GM23338 (cell line): ENCODE measurements around the gene SACS. TPM values are rescaled to one million over a fixed set of nuclear protein-coding genes. Genes with fewer than 3 reads are reported as not detected.

ENCODE experiments used
- EZH2 ChIP-seq: fragments of 200-600 bp; sonication (generic); IDR thresholded peaks from one replicate; pipeline ENCODE4 v1.8.0; 2017; ENCODE audit warnings: antibody characterized with exemption, mild to moderate bottlenecking, low read depth; ENCODE audit not compliant: unreplicated experiment
- POLR2AphosphoS5 ChIP-seq: IDR thresholded peaks from 2 replicates; pipeline ENCODE4 v1.6.1; 2016; ENCODE audit warnings: antibody characterized with exemption, low read depth
- STAT1 ChIP-seq: IDR thresholded peaks from one replicate; pipeline ENCODE4 v1.6.1; 2016; ENCODE audit warnings: antibody characterized with exemption; ENCODE audit not compliant: unreplicated experiment
- ZNF331 ChIP-seq: fragments of 250-450 bp; sonication (Bioruptor Pico); IDR thresholded peaks from 2 replicates; pipeline ENCODE4 v1.5.0; 2020; ENCODE audit warnings: low read depth, mild to moderate bottlenecking, moderate library complexity
- polyA plus RNA-seq: library from polyadenylated mRNA; unstranded; fragments of >200 nt; fragmentation: Nextera tagmentation; extraction: Ambion mirVana; gene quantifications from 2 replicates; pipeline ENCODE4 v1.2.1, GENCODE V29; 2016
- total RNA-seq: library from RNA; depleted of rRNA; stranded (reverse); fragments of >200 nt; shearing (Covaris generic); gene quantifications from 2 replicates; pipeline ENCODE4 v1.2.3, GENCODE V29; 2014
- TF ChIP-seq, protein P1 (sequence below): fragments of 250-450 bp; sonication (Bioruptor Pico); IDR thresholded peaks from 2 replicates; pipeline ENCODE4 v1.5.0; 2020; ENCODE audit warnings: mild to moderate bottlenecking, moderate library complexity
- TF ChIP-seq, protein P2 (sequence below): IDR thresholded peaks from one replicate; pipeline ENCODE4 v1.6.1; 2018; ENCODE audit warnings: antibody characterized with exemption; ENCODE audit not compliant: unreplicated experiment

The SACS gene
- total and polyA plus RNA-seq, 2 experiments from 2014 or later: 13.8 to 58.7 TPM

DNA sequence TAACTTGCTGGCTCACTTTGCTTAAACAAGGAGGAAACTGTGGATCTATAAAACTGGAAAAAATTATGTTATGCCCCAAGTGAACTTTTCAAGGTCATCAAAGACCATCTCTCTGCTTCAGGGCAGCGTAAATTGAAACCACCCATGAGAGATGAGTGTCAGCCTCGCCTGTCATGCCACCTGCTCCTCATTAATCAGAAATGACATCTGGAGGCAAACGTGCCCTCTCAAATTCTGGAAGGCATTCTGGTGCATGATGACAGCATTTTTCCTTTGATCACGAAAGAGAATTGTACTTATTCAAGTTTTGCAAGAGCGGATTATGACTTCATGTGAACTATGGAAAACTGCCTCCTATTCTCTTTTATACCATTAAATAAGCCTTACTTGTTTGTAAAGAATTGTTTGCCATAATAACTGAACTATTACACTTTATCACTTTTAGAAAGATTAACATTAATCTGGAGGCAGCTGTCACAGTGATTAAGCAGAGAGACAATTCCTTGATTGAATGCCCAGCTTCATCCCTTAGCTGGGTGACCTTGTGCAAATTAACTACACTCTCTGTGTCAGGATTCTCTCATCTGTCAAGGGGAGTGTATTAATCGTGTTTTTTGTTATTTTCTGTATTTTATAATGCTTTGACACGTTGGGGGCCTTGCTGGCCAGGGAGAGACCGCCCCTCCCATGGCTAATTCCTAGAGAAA, 17.0 kb upstream of the SACS start (continued):
- TF ChIP-seq, protein P1, sequence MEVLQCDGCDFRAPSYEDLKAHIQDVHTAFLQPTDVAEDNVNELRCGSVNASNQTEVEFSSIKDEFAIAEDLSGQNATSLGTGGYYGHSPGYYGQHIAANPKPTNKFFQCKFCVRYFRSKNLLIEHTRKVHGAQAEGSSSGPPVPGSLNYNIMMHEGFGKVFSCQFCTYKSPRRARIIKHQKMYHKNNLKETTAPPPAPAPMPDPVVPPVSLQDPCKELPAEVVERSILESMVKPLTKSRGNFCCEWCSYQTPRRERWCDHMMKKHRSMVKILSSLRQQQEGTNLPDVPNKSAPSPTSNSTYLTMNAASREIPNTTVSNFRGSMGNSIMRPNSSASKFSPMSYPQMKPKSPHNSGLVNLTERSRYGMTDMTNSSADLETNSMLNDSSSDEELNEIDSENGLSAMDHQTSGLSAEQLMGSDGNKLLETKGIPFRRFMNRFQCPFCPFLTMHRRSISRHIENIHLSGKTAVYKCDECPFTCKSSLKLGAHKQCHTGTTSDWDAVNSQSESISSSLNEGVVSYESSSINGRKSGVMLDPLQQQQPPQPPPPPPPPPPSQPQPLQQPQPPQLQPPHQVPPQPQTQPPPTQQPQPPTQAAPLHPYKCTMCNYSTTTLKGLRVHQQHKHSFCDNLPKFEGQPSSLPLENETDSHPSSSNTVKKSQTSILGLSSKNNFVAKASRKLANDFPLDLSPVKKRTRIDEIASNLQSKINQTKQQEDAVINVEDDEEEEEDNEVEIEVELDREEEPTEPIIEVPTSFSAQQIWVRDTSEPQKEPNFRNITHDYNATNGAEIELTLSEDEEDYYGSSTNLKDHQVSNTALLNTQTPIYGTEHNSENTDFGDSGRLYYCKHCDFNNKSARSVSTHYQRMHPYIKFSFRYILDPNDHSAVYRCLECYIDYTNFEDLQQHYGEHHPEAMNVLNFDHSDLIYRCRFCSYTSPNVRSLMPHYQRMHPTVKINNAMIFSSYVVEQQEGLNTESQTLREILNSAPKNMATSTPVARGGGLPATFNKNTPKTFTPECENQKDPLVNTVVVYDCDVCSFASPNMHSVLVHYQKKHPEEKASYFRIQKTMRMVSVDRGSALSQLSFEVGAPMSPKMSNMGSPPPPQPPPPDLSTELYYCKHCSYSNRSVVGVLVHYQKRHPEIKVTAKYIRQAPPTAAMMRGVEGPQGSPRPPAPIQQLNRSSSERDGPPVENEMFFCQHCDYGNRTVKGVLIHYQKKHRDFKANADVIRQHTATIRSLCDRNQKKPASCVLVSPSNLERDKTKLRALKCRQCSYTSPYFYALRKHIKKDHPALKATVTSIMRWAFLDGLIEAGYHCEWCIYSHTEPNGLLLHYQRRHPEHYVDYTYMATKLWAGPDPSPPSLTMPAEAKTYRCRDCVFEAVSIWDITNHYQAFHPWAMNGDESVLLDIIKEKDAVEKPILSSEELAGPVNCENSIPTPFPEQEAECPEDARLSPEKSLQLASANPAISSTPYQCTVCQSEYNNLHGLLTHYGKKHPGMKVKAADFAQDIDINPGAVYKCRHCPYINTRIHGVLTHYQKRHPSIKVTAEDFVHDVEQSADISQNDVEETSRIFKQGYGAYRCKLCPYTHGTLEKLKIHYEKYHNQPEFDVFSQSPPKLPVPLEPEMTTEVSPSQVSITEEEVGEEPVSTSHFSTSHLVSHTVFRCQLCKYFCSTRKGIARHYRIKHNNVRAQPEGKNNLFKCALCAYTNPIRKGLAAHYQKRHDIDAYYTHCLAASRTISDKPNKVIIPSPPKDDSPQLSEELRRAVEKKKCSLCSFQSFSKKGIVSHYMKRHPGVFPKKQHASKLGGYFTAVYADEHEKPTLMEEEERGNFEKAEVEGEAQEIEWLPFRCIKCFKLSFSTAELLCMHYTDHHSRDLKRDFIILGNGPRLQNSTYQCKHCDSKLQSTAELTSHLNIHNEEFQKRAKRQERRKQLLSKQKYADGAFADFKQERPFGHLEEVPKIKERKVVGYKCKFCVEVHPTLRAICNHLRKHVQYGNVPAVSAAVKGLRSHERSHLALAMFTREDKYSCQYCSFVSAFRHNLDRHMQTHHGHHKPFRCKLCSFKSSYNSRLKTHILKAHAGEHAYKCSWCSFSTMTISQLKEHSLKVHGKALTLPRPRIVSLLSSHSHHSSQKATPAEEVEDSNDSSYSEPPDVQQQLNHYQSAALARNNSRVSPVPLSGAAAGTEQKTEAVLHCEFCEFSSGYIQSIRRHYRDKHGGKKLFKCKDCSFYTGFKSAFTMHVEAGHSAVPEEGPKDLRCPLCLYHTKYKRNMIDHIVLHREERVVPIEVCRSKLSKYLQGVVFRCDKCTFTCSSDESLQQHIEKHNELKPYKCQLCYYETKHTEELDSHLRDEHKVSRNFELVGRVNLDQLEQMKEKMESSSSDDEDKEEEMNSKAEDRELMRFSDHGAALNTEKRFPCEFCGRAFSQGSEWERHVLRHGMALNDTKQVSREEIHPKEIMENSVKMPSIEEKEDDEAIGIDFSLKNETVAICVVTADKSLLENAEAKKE (CRISPR knock-in tag): no peak
- TF ChIP-seq ZNF331 (CRISPR knock-in tag): no peak
- TF ChIP-seq EZH2: no peak
- TF ChIP-seq STAT1: no peak
- TF ChIP-seq POLR2AphosphoS5: no peak
- TF ChIP-seq, protein P2, sequence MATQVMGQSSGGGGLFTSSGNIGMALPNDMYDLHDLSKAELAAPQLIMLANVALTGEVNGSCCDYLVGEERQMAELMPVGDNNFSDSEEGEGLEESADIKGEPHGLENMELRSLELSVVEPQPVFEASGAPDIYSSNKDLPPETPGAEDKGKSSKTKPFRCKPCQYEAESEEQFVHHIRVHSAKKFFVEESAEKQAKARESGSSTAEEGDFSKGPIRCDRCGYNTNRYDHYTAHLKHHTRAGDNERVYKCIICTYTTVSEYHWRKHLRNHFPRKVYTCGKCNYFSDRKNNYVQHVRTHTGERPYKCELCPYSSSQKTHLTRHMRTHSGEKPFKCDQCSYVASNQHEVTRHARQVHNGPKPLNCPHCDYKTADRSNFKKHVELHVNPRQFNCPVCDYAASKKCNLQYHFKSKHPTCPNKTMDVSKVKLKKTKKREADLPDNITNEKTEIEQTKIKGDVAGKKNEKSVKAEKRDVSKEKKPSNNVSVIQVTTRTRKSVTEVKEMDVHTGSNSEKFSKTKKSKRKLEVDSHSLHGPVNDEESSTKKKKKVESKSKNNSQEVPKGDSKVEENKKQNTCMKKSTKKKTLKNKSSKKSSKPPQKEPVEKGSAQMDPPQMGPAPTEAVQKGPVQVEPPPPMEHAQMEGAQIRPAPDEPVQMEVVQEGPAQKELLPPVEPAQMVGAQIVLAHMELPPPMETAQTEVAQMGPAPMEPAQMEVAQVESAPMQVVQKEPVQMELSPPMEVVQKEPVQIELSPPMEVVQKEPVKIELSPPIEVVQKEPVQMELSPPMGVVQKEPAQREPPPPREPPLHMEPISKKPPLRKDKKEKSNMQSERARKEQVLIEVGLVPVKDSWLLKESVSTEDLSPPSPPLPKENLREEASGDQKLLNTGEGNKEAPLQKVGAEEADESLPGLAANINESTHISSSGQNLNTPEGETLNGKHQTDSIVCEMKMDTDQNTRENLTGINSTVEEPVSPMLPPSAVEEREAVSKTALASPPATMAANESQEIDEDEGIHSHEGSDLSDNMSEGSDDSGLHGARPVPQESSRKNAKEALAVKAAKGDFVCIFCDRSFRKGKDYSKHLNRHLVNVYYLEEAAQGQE: no peak
